GM12878 (cell line): ENCODE results near the gene STXBP1. TPM values are rescaled to one million over a fixed set of nuclear protein-coding genes. Genes with fewer than 3 reads are reported as not detected.

Experiments
- ATAC-seq: fragments of 200-7000 bp; cut with Tn5 transposase; 3 replicates; pipeline ENCODE4 v1.9.1; 2020; ENCODE audit warnings: mild to moderate bottlenecking, moderate library complexity
- BruUV-seq: library from RNA; stranded (reverse); fragments of 400-500 nt; replicated peaks from 2 replicates; lab custom pipeline; 2021; lab: Mats Ljungman, UMichigan
- CTCF ChIA-PET: fragments of 300-600 bp; sonication (Branson Sonifier 250); formaldehyde crosslinking; extraction: SDS; loops from one replicate; lab custom pipeline; 2021; ENCODE audit warnings: inconsistent platforms; lab: Yijun Ruan, JAX
- POLR2A ChIA-PET: fragments of 350-600 bp; formaldehyde crosslinking; extraction: SDS; loops from one replicate; lab custom pipeline; 2021; ENCODE audit warnings: inconsistent platforms; lab: Charles Lee
- RAD21 ChIA-PET: fragments of 300-600 bp; sonication (Branson Sonifier 250); formaldehyde crosslinking; loops from one replicate; lab custom pipeline; 2023; ENCODE audit warnings: antibody characterized with exemption; ENCODE audit not compliant: unreplicated experiment; lab: Charles Lee
- SMC1A ChIA-PET: fragments of 300-600 bp; sonication (Branson Sonifier 250); formaldehyde crosslinking; loops from one replicate; lab custom pipeline; 2023; ENCODE audit not compliant: unreplicated experiment, uncharacterized antibody; lab: Charles Lee
- DNase-seq: peaks from one replicate; pipeline ENCODE4 v3.0.0-alpha.2; 2011; ENCODE audit warnings: low read depth, low spot score
- FAIRE-seq: peaks from 3 replicates; lab custom pipeline; 2011; peaks lifted over from hg19 to GRCh38; lab: Jason Lieb, UNC
- H2AFZ ChIP-seq: 2 replicates; pipeline ENCODE4 v1.6.0; 2011; ENCODE audit warnings: low read depth, low read length, control low read depth; ENCODE audit not compliant: control insufficient read depth
- H3K27ac ChIP-seq: 2 replicates; pipeline ENCODE4 v1.5.1; 2011; ENCODE audit warnings: control low read depth; ENCODE audit not compliant: control insufficient read depth, insufficient read depth
- H3K27me3 ChIP-seq, 2 experiments: replicated peaks in 1 of 2; 2 replicates each; pipeline versions ENCODE4 v1.6.0 to v1.6.1; 2011; ENCODE audit warnings: low read length in 1 of 2; ENCODE audit not compliant: control insufficient read depth in 2 of 2, insufficient read depth in 2 of 2
- H3K36me3 ChIP-seq, 2 experiments: 2 replicates each; pipeline ENCODE4 v1.5.1; 2011; ENCODE audit warnings: low read length in 1 of 2; ENCODE audit not compliant: control insufficient read depth in 2 of 2, insufficient read depth in 2 of 2
- H3K4me1 ChIP-seq: 2 replicates; pipeline ENCODE4 v1.6.1; 2011; ENCODE audit warnings: mild to moderate bottlenecking, low read length, moderate library complexity, mixed read lengths; ENCODE audit not compliant: control insufficient read depth, insufficient read depth
- H3K4me2 ChIP-seq: 2 replicates; pipeline ENCODE4 v1.6.0; 2011; ENCODE audit warnings: control low read depth; ENCODE audit not compliant: control insufficient read depth, insufficient read depth
- H3K4me3 ChIP-seq: fragments of 200-600 bp; sonication (generic); 2 replicates; pipeline ENCODE4 v1.5.1; 2016
- H3K79me2 ChIP-seq: 2 replicates; pipeline ENCODE4 v1.6.0; 2011; ENCODE audit warnings: low read length; ENCODE audit not compliant: control insufficient read depth, insufficient read depth
- H3K9ac ChIP-seq: 2 replicates; pipeline ENCODE4 v1.8.0; 2011; ENCODE audit warnings: low read length, control low read depth, mixed read lengths; ENCODE audit not compliant: control insufficient read depth, insufficient read depth
- H3K9me3 ChIP-seq: replicated peaks from 3 replicates; pipeline ENCODE4 v1.5.1; 2011; ENCODE audit warnings: mild to moderate bottlenecking, low read length; ENCODE audit not compliant: control insufficient read depth, insufficient read depth
- H4K20me1 ChIP-seq: 2 replicates; pipeline ENCODE4 v1.6.0; 2011; ENCODE audit not compliant: control insufficient read depth, insufficient read depth
- ELK1 ChIP-seq: IDR thresholded peaks from 2 replicates; pipeline ENCODE4 v1.6.1; 2012; ENCODE audit warnings: low read depth, low read length, improper control_type of control experiment
- LARP7 ChIP-seq: fragments of 450-650 bp; IDR thresholded peaks from 2 replicates; pipeline ENCODE4 v1.6.1; 2017; ENCODE audit warnings: mild to moderate bottlenecking
- NR2C2 ChIP-seq: IDR thresholded peaks from 2 replicates; pipeline ENCODE4 v1.6.1; 2011; ENCODE audit warnings: borderline replicate concordance, low read depth; ENCODE audit not compliant: control insufficient read depth, insufficient read length
- SP1 ChIP-seq: IDR thresholded peaks from one replicate; pipeline ENCODE4 v1.6.1; 2011; ENCODE audit warnings: low read depth, low read length
- SPI1 ChIP-seq: IDR thresholded peaks from 2 replicates; pipeline ENCODE4 v1.6.1; 2011; ENCODE audit warnings: low read depth, mild to moderate bottlenecking, low read length, moderate library complexity, borderline replicate concordance; ENCODE audit not compliant: insufficient read depth
- WGBS: methylation state at CpG from one replicate; pipeline ENCODE4 v1.1.6; 2016; ENCODE audit warnings: low lambda C conversion rate; ENCODE audit not compliant: insufficient replicate concordance, insufficient coverage; ENCODE audit errors: missing lambda C conversion rate; 5-methylcytosine and 5-hydroxymethylcytosine counted together
- in situ Hi-C: fragments of 300-500 bp; cut with MboI; formaldehyde crosslinking; loops from 9 replicates; pipeline ENCODE4 v1.14.3; 2018; ENCODE audit warnings: mixed read lengths
- intact Hi-C: fragments of 100-400 bp; cut with micrococcal nuclease; formaldehyde crosslinking; loops from one replicate; pipeline ENCODE4 v1.14.2; 2022; ENCODE audit not compliant: unreplicated experiment
- polyA plus RNA-seq, 11 experiments: library from polyadenylated mRNA; depleted of rRNA in 4 of 11; unstranded in 6 of 11; stranded (reverse) in 5 of 11; fragments of >200 nt; fragmentation: Nextera tagmentation in 4 of 11; fragmentation: Illumina TruSeq in 1 of 11; extraction: Ambion mirVana in 4 of 11; extraction: Trizol in 1 of 11; gene quantifications; 1 replicate in 1 of 11; 2 replicates in 10 of 11; pipeline versions ENCODE4 v1.2.1 to v1.2.3, GENCODE V29; 2011 to 2016; ENCODE audit warnings: inconsistent platforms in 2 of 11, missing spikeins in 2 of 11, low read depth in 1 of 11
- total RNA-seq, 4 experiments: library from RNA; depleted of rRNA in 3 of 4; stranded (reverse); fragments of >200 nt in 3 of 4; fragmentation: Illumina TruSeq in 1 of 4; extraction: Trizol in 1 of 4; gene quantifications; 2 replicates each; pipeline versions ENCODE4 v1.2.1 to v1.2.3, GENCODE V29; 2013 to 2021
- TF ChIP-seq, protein P1 (sequence below): fragments of 450-650 bp; IDR thresholded peaks from 2 replicates; pipeline ENCODE4 v1.6.1; 2016; ENCODE audit warnings: mild to moderate bottlenecking, moderate library complexity, borderline replicate concordance

Gene STXBP1
- total and polyA plus RNA-seq, 10 of the 15 experiments (the other 5 are each of a cell fraction or from before 2014, with no cell fraction given): 0.08 to 0.85 (median 0.31) TPM; not detected in 3

- ChIA-PET POLR2A (no interaction called here), SMC1A (no interaction called here), RAD21 (no interaction called here), CTCF (no interaction called here)
- H3K36me3 ChIP-seq: no peaks in the 10 kb centered on the region
- H3K4me1 ChIP-seq: no peaks in the 10 kb centered on the region; the same call in 1 of the 2 replicates
- no peak for ATAC-seq
- H3K27me3 ChIP-seq: no peaks in the 10 kb centered on the region
- no peaks in the 10 kb centered on the region for H3K9me3 ChIP-seq
- H3K79me2 ChIP-seq: no peaks in the 10 kb centered on the region
- BruUV-seq: no TSS peak
- DNase-seq: no peak
- H3K4me3 ChIP-seq: no peak overlapping the region
- H3K4me2 ChIP-seq: no peak overlapping the region
- WGBS: 36% methylated on average over 10 of the region's 10 CpGs
- TF ChIP-seq SPI1: no peak
- no peak for TF ChIP-seq SP1
- no peak for TF ChIP-seq LARP7
- TF ChIP-seq, protein P1, sequence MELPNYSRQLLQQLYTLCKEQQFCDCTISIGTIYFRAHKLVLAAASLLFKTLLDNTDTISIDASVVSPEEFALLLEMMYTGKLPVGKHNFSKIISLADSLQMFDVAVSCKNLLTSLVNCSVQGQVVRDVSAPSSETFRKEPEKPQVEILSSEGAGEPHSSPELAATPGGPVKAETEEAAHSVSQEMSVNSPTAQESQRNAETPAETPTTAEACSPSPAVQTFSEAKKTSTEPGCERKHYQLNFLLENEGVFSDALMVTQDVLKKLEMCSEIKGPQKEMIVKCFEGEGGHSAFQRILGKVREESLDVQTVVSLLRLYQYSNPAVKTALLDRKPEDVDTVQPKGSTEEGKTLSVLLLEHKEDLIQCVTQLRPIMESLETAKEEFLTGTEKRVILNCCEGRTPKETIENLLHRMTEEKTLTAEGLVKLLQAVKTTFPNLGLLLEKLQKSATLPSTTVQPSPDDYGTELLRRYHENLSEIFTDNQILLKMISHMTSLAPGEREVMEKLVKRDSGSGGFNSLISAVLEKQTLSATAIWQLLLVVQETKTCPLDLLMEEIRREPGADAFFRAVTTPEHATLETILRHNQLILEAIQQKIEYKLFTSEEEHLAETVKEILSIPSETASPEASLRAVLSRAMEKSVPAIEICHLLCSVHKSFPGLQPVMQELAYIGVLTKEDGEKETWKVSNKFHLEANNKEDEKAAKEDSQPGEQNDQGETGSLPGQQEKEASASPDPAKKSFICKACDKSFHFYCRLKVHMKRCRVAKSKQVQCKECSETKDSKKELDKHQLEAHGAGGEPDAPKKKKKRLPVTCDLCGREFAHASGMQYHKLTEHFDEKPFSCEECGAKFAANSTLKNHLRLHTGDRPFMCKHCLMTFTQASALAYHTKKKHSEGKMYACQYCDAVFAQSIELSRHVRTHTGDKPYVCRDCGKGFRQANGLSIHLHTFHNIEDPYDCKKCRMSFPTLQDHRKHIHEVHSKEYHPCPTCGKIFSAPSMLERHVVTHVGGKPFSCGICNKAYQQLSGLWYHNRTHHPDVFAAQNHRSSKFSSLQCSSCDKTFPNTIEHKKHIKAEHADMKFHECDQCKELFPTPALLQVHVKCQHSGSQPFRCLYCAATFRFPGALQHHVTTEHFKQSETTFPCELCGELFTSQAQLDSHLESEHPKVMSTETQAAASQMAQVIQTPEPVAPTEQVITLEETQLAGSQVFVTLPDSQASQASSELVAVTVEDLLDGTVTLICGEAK: no peak
- TF ChIP-seq NR2C2: no peak
- TF ChIP-seq ELK1: no peak
- no peak overlapping the region for H3K27ac ChIP-seq
- in situ Hi-C loops: no loop called here
- intact Hi-C loops: no loop called here
- no peak overlapping the region for H2AFZ ChIP-seq
- no peak for FAIRE-seq
- no peak overlapping the region for H3K9ac ChIP-seq
- H4K20me1 ChIP-seq: no peaks in the 10 kb centered on the region
These were observed 30.1 kb downstream of the STXBP1 start for GRCh38 chr9:127642082-127642740.
